HG03280 (cell line): ENCODE data around the gene SOX4.

Experiments
- ATAC-seq: cut with Tn5 transposase; IDR thresholded peaks from one replicate; pipeline ENCODE4 v1.9.1; 2021; ENCODE audit warnings: mild to moderate bottlenecking, moderate library complexity; ENCODE audit not compliant: unreplicated experiment

The SOX4 gene

GRCh38 chr6:21612067-21612745 lies 18.7 kb downstream of the SOX4 start:
- no peak for ATAC-seq

GRCh38 chr6:21613809-21614208 lies 20.3 kb downstream of the SOX4 start:
- ATAC-seq: no peak

- ATAC-seq: no peak
These were observed 20.7 kb downstream of the SOX4 start for GRCh38 chr6:21614226-21614625.

- ATAC-seq: no peak
These were observed 22.0 kb downstream of the SOX4 start for GRCh38 chr6:21615504-21615903.

- no peak for ATAC-seq
These were observed 22.5 kb downstream of the SOX4 start for GRCh38 chr6:21616005-21616404.

- no peak for ATAC-seq
These were observed 32.1 kb downstream of the SOX4 start for GRCh38 chr6:21625642-21626041.

GRCh38 chr6:21626756-21627155 lies 33.2 kb downstream of the SOX4 start:
- no peak for ATAC-seq

- ATAC-seq: no peak
These were observed 34.6 kb downstream of the SOX4 start for GRCh38 chr6:21628160-21628559.

GRCh38 chr6:21633511-21634109 lies 40.1 kb downstream of the SOX4 start:
- no peak for ATAC-seq

GRCh38 chr6:21634582-21634981 lies 41.0 kb downstream of the SOX4 start:
- no peak for ATAC-seq

- ATAC-seq: no peak
These were observed 43.3 kb downstream of the SOX4 start for GRCh38 chr6:21636876-21637275.

GRCh38 chr6:21639316-21639715 lies 45.8 kb downstream of the SOX4 start:
- no peak for ATAC-seq
